ENCODE measurements around the gene URI1. TPM values are rescaled to one million over a fixed set of nuclear protein-coding genes. Genes with fewer than 3 reads are reported as not detected.

URI1 gene
- total RNA-seq, 2 donors from 2014 or later: 38.2 to 60.7 TPM

DNA sequence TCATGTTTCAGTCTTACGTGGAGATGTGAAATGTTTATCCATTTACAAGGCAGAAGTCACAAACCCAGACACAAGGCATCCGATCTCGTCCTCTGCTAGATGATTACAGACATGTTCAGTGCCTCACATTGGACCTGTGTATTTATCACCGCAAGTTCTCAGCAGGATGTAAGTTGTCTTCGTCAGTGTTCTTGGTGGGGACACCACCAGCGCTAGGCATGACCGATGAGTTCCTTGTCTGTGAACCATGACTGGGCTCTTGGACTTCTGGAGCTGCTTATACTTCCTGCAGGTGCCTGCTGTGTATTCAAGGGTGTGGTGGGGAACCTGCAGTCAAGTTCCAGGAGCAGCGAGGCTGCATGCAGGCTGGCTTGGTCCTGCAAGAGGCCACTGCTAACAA is 105.4 kb downstream of the URI1 start:
- Histone ChIP-seq H3K9me3 (no peaks in the 10 kb centered on the region), H3K4me3 (no peak overlapping the region), H3K4me1 (no peaks in the 10 kb centered on the region), H3K27me3 (no peaks in the 10 kb centered on the region), H3K27ac (no peak overlapping the region), H3K36me3 (replicated peaks in 1 of 2; ENCODE audit: insufficient read depth in 1 of 2, low read depth in 2 of 2) (no peaks in the 10 kb centered on the region)
- 82 to 94% methylated on average over 4 to 8 of the region's 8 CpGs for WGBS, 2 donors
- ATAC-seq: no peak
- DNase-seq: no peak
- no peak for TF ChIP-seq POLR2A (IDR thresholded peaks at IDR 0.05)
- no peak for TF ChIP-seq CTCF (IDR thresholded peaks at IDR 0.05)
- intact Hi-C loops (cut with DNase I): no loop called here

- 56 to 83% methylated on average over 4 of the region's 4 CpGs for WGBS, 2 donors
- H3K36me3 ChIP-seq (replicated peaks in 1 of 2; ENCODE audit: insufficient read depth in 1 of 2, low read depth in 2 of 2): no peaks in the 10 kb centered on the region
- ATAC-seq: no peak
Observed at GRCh38 chr19:30049226-30049625, 107.2 kb downstream of the URI1 start.

DNA sequence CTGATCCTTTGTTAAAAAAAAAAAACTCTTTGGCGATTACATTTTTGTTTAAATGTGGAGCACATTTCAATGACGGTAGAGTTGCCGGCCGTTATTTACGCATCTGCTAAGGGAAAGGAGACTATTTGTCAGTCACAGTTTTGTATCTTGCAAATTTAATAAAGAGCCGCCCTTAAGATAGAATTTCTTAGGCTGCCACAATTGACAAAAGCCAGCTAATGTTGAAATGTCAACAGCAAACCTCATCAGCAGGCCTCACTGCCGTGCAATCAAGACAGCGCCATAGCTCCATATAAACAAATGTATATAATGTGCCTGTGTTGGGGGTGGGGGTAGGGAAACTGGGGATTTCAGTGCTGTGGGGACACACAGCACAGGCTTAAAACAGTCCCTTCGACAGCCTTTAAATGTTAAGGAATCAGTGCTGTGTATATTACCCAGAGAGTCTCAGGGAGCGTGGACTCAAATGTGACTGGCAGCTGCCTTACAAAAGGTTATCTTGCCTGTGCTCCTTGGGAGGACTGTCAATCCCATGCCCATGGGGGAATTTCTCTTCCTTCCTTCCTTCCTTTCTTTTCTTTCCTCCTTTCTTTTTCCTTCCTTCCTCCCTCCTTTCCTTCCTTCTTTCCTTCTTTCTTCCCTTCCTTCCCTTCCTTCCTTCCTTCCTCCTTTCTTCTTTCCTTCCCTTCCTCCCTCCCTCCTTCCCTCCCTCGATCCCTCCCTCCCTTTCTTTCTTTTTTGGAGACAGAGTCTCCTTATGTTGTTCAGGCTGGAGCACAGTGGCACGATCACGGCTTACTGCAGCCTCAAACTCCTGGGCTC is 108.0 kb downstream of the URI1 start:
- Histone ChIP-seq H3K36me3 (replicated peaks in 1 of 2; ENCODE audit: insufficient read depth in 1 of 2, low read depth in 2 of 2) (no peaks in the 10 kb centered on the region), H3K9me3 (no peaks in the 10 kb centered on the region), H3K27me3 (no peaks in the 10 kb centered on the region), H3K4me3 (no peak overlapping the region), H3K27ac (no peak overlapping the region), H3K4me1 (no peaks in the 10 kb centered on the region)
- TF ChIP-seq CTCF (IDR thresholded peaks at IDR 0.05) (no peak), POLR2A (IDR thresholded peaks at IDR 0.05) (no peak)
- ATAC-seq (no peak), DNase-seq (no peak)
- intact Hi-C loops (cut with DNase I): no loop called here
- WGBS, 2 donors: 48 to 57% methylated on average over 12 to 13 of the region's 13 CpGs

More at GRCh38 chr19:30049226-30049625, 107.2 kb downstream of the URI1 start:
- no peak for DNase-seq
- intact Hi-C loops (cut with DNase I): no loop called here
- TF ChIP-seq CTCF (IDR thresholded peaks at IDR 0.05): no peak
- no peak for TF ChIP-seq POLR2A (IDR thresholded peaks at IDR 0.05)
- H3K9me3 ChIP-seq: no peaks in the 10 kb centered on the region
- H3K4me3 ChIP-seq: no peak overlapping the region
- no peaks in the 10 kb centered on the region for H3K4me1 ChIP-seq
- H3K27me3 ChIP-seq: no peaks in the 10 kb centered on the region
- no peak overlapping the region for H3K27ac ChIP-seq

DNA sequence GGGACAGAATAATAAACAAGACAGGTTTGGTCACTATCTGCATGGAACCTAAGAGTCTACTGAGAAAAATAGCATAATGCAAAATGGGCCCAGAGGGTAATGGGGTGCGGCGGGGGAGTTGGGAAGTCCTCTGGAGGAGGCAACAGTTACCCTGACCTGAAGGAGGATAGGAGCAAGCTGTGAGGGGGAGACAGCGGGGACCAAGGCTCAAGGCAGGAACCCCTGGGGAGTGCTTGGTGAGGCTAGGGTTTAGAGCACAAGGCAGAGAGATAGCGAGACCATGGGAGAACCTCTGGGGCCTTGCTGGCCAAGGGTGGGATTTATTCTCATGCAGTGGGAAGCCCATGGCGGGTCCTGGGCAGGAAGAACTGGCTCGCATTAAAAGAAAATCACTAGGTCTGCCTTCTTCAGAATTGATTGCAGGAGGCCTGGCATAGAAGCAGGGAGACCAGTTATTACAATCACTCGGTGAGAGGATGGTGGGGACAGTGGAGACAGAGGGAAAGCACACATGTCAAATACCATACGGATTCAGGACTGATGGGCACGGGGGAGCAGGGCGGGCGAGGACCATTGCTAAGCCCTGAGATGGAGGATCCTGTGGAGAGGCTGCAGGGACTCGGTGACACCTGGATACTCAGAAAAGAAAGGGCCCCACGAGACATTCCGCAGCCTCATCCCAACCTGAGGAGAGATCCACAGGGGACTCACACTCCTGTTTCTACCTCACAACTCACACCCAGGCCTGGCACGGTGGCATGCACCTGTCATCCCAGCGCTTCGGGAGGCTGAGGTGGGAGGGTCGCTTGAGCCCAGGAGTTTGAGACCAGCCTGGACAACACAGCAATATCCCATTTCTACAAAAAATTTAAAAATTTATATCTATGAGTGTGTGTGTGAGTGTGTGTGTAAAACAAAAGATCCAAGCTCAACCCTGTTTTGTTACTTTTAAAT is 110.4 kb downstream of the URI1 start:
- ATAC-seq (no peak), DNase-seq (no peak)
- H3K4me1 ChIP-seq: no peaks in the 10 kb centered on the region
- no peak for TF ChIP-seq POLR2A (IDR thresholded peaks at IDR 0.05)
- no peak for TF ChIP-seq CTCF (IDR thresholded peaks at IDR 0.05)
- no peak overlapping the region for H3K4me3 ChIP-seq
- no peaks in the 10 kb centered on the region for H3K36me3 ChIP-seq (replicated peaks in 1 of 2; ENCODE audit: insufficient read depth in 1 of 2, low read depth in 2 of 2)
- no peak overlapping the region for H3K27ac ChIP-seq
- H3K9me3 ChIP-seq: no peaks in the 10 kb centered on the region
- 75 to 82% methylated on average over 18 of the region's 18 CpGs for WGBS, 2 donors
- intact Hi-C loops (cut with DNase I): no loop called here
- H3K27me3 ChIP-seq: no peaks in the 10 kb centered on the region

All from body of pancreas (tissue), 4 donors.